ENCODE data around the gene FLYWCH1.
"Not testable (repeated sequence)": the region's sequence is repeated elsewhere in the genome, so short reads cannot be mapped to it uniquely, and the experiment has no call there.

FLYWCH1 gene

GRCh38 chr16:2928151-2928550, 16.4 kb downstream of the FLYWCH1 start:
- DNase-seq: not testable (repeated sequence)

DNA sequence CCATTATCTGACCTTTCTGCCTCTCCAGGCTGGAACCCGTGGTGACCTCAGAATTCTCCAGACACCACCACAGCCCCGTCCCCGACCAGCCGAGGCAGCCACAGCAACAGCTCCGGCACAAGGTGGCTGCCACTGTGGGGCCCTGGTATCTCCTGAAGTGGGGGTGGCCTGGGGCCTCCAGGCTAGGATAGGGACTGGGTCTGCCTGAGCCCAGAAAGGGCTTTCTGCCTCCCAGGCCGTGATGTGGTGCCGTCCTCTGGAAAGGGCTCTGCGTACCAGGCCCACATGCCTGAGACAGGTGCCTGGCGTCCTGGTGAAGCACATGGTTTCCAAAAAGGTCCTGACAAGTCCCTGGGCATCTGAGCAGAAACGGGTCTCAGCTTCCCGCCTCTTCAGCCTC, 17.1 kb downstream of the FLYWCH1 start:
- no peak for DNase-seq

GRCh38 chr16:2929693-2930092, 18.0 kb downstream of the FLYWCH1 start:
- DNase-seq: no peak

- DNase-seq: no peak
These were observed 18.5 kb downstream of the FLYWCH1 start for GRCh38 chr16:2930236-2930635.

- DNase-seq: not testable (repeated sequence)
These were observed 19.6 kb downstream of the FLYWCH1 start for GRCh38 chr16:2931231-2931914.

DNA sequence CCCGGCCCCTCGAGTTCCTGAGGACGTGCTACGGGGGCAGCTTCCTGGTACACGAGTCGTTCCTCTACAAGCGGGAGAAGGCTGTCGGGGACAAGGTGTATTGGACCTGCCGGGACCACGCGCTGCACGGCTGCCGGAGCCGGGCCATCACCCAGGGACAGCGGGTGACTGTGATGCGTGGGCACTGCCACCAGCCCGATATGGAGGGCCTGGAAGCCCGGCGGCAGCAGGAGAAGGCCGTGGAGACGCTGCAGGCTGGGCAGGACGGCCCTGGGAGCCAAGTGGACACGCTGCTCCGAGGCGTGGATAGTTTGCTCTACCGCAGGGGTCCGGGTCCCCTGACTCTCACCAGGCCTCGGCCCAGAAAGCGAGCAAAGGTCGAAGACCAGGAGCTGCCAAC, 21.4 kb downstream of the FLYWCH1 start:
- no peak for DNase-seq

- DNase-seq: no peak
These were observed 22.0 kb downstream of the FLYWCH1 start for GRCh38 chr16:2933701-2934100.

DNA sequence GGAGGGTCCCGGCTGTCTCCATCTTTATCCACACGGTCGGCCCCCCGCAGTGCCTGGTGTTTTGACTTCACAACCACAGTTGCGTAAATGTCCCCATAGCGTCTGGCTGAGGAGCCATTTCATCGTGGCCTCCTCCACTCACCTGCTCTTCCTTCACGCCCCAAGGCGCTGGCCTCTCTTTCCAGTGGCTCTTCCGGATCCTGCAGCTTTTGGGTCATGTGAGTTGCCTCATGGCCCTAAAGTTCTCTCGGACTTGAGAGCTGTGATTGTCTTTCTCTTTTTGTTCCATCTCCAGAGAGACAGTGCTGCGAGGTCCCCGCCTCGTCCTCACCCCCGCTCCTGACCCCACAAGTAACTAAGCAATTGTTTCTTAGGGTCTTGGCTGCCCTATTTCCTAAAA, 22.7 kb downstream of the FLYWCH1 start:
- no peak for DNase-seq

- DNase-seq: no peak
These were observed 24.8 kb downstream of the FLYWCH1 start for GRCh38 chr16:2936436-2937011.

DNA sequence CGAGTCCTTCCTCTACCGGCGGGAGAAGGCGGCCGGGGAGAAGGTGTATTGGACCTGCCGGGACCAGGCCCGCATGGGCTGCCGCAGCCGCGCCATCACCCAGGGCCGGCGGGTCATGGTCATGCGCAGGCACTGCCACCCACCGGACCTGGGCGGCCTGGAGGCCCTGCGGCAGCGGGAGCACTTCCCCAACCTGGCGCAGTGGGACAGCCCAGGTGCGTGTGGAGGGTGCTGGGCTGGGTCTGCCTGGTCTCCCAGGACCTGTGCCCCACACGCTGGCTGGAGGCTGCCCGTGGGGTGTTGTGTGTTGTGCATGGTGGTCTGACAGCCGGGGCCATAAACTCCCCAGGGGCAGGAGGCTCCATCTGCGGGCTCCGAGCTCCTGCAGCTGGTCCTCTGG, 25.4 kb downstream of the FLYWCH1 start:
- DNase-seq: no peak

- no peak for DNase-seq
These were observed 26.5 kb downstream of the FLYWCH1 start for GRCh38 chr16:2938206-2938605.

DNA sequence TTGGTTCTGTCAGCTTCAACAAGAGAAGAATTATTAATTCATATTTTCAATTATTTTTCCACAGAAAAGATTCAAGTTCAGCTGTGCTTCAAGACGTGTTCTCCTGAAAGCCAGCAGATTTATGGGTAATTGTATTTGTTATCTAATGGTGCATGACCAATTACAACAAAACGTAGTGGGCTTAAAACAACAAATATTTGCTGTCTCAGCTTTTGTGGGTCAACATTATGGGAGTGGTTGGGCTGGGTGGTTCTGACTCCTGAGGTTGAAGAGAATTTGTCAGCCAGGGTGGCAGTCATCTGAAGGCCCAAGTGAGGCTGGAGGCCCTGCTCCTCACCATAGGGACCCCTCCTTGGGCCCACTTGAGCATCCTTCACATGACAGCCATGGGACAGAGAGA, 28.2 kb downstream of the FLYWCH1 start:
- no peak for DNase-seq

DNA sequence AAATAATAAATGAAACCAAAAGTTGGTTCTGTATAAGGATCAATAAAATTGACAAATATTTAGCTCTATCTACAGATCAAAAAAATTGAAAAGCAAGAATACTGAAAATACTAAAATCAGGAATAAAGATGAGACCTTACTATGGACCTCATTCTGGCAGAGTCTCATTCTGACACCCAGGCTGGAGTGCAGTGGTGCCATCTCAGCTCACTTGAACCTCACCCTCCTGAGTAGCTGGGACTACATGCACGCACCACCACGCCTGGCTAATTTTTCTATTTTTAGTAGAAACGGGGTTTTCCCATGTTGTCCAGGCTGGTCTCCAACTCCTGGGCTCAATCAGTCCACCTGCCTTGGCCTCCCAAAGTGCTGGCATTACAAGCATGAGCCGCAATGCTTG, 30.3 kb downstream of the FLYWCH1 start:
- DNase-seq: no peak

GRCh38 chr16:2943716-2944115, 32.0 kb downstream of the FLYWCH1 start:
- DNase-seq: not testable (repeated sequence)

DNA sequence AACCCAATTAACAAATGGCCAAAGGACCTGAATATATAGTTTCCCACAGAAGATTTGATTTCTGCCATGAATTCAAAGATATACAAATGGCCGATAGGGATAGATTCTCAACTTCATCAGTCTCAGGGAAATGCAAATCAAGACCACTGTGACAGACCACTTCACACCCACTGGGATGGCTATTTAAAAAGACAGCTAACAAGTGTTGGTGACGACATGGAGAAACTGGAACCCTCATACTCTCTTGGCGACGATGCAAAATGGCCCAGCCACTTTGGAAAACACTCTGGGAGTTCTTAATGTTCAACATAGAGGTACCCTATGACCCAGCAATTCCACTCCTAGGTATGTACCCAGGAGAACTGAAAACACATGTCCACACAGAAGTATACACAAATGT, 34.9 kb downstream of the FLYWCH1 start:
- no peak for DNase-seq

- no peak for DNase-seq
These were observed 37.3 kb downstream of the FLYWCH1 start for GRCh38 chr16:2948807-2949704.

DNA sequence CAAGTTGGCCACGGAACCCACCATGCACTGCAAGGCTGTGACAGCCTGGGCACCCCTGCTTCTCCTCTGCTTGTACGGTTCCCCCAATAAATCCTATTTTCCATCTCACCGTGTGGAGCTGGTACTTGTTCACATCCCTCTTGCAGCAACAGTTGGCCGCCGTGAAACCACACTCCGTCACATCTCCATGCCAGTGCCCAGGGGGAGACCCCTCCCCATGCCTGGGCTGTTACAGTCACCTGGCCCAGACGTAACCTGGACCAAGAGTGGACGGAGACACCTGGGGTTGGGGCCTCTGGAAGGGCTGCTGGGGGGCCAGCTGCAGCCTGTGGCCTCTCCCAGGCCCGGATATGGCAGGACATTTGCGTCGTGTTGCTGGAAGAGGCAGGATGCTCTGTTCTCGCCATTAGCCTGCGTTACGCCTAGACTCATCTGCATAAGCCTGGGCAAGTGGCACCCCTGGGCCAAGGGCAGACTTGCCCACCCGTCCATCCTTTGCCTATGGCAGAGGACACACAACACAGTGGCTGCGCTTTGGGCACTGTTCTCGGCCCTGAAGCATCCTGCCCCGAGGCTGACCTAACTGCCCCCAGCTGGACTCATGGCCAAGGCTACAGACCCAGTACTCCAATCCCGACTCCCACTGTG, 38.1 kb downstream of the FLYWCH1 start:
- no peak for DNase-seq

GRCh38 chr16:2950353-2950724, 38.6 kb downstream of the FLYWCH1 start:
- no peak for DNase-seq

DNA sequence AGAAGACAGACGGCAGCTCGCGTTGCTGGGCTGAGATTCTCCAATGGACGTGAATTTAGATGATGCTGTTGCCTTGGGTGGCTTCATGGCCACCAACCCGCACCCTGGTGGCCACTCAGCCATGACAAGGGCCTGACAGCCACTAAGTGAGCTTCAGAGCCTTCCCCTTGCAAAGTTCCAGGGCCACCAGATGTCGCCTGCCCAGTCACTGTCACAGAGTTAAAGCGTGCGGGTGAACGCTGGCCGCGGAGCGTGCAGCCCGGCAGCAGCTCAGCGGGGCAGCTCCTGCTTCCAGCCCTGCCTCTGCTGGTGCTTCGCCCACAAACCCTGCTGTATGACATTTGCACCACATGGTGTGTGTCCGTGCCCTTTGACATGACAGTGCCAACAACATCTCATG, 39.0 kb downstream of the FLYWCH1 start:
- DNase-seq: no peak

DNA sequence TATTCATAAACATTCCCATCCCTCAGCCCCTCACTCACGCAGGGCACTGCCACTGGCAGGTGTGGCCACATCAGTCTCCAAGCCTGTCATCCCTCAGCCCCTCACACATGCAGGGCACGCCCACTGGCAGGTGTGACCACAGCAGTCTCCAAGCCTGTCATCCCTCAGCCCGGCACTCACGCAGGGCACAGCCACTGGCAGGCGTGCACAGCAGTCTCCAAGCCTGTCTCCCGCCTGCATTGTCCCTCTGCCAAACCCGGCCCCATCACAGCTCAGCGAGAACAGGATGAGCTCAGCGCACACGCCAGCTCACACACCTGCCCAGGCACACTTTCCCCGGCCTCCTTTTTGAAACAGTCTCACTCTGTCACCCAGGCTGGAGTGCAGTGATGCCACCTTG, 40.9 kb downstream of the FLYWCH1 start:
- DNase-seq: no peak

- DNase-seq: peak; percentile 68
These were observed 42.2 kb downstream of the FLYWCH1 start for GRCh38 chr16:2953706-2954627.

DNA sequence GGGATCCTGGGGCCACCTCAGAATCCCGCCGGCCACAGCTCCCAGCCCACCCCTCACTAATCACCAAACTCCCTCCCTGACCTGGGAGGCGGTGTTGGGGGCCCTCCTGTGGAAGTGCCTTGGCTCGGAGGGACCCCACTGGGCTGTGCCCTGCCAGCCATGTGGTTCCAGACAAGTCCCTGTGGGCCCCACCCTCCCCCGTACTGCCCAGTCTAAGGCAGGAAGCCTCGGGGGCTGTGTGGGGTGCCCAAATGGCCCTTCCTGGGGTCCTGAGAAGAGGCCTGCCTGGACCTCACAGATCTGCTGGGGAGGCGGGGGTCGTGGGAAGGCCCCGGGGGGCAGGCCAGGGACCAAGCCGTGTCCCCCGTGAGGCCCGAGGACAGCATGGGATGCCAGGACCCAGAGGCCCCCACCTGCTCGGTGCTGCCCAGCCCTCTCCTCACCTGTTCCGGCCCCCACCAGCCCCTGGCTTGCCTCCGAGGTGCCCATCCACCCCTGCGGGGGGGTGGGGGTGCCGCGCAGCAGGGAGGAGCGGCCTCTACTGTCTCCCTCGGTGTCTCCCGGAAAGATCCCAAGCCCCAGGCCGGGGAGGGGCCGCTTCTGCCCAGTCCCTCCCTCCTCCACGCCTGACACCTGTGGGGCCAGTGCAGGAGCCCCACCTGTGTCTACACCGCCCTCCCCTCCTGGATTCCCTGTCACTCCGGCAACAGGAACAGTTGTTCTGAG, 43.1 kb downstream of the FLYWCH1 start:
- DNase-seq: no peak
